Natural killer cell (primary cell): ENCODE measurements around the gene LASP1. TPM values are rescaled to one million over a fixed set of nuclear protein-coding genes. Genes with fewer than 3 reads are reported as not detected.

ENCODE experiments used
- ATAC-seq, 3 donors: fragments of 150-1000 bp in 2 of 3; fragments of 200-7000 bp in 1 of 3; cut with Tn5 transposase; 1 replicate in 1 of 3; 2 replicates in 2 of 3; pipeline ENCODE4 v1.10.0; 2021; ENCODE audit warnings: mild to moderate bottlenecking in 2 of 3, moderate library complexity in 2 of 3
- DNase-seq, 2 donors: peaks; one replicate each; pipeline versions ENCODE4 v3.0.0 to v3.0.0-alpha.2; 2013 to 2021; ENCODE audit warnings: mixed read lengths in 1 of 2
- H3K27ac ChIP-seq: one replicate; pipeline ENCODE4 v1.5.1; 2013; ENCODE audit warnings: mild to moderate bottlenecking, low read length
- H3K27me3 ChIP-seq: one replicate; pipeline ENCODE4 v1.6.1; 2013; ENCODE audit warnings: low read length; ENCODE audit not compliant: control insufficient read depth, insufficient read depth
- H3K36me3 ChIP-seq: one replicate; pipeline ENCODE4 v1.6.1; 2013; ENCODE audit warnings: low read length; ENCODE audit not compliant: control insufficient read depth, insufficient read depth
- H3K4me1 ChIP-seq: one replicate; pipeline ENCODE4 v1.6.1; 2013; ENCODE audit warnings: low read length; ENCODE audit not compliant: control insufficient read depth, insufficient read depth
- H3K4me3 ChIP-seq: one replicate; pipeline ENCODE4 v1.5.1; 2013; ENCODE audit warnings: low read length
- H3K9me3 ChIP-seq: one replicate; pipeline ENCODE4 v1.6.1; 2013; ENCODE audit warnings: low read length; ENCODE audit not compliant: control insufficient read depth, insufficient read depth
- H3K27ac Mint-ChIP-seq, 2 donors: one replicate each; pipeline ENCODE4 v1.8.0; 2022; ENCODE audit warnings: mild to moderate bottlenecking in 2 of 2, mixed read lengths in 2 of 2, moderate library complexity in 1 of 2
- H3K27me3 Mint-ChIP-seq, 2 donors: one replicate each; pipeline ENCODE4 v1.8.0; 2022; ENCODE audit warnings: low read depth in 2 of 2, mixed read lengths in 2 of 2
- H3K36me3 Mint-ChIP-seq: one replicate; pipeline ENCODE4 v1.8.0; 2022; ENCODE audit warnings: mixed read lengths
- H3K4me1 Mint-ChIP-seq, 2 donors: one replicate each; pipeline ENCODE4 v1.8.0; 2022; ENCODE audit warnings: mixed read lengths in 2 of 2
- H3K4me3 Mint-ChIP-seq: one replicate; pipeline ENCODE4 v1.8.0; 2022; ENCODE audit warnings: mild to moderate bottlenecking, moderate library complexity, mixed read lengths
- H3K9me3 Mint-ChIP-seq, 2 donors: one replicate each; pipeline ENCODE4 v1.8.0; 2022; ENCODE audit warnings: mixed read lengths in 2 of 2
- WGBS: methylation state at CpG from one replicate; pipeline ENCODE4 v1.1.7; 2013; ENCODE audit warnings: missing lambda C conversion rate; ENCODE audit not compliant: insufficient coverage; 5-methylcytosine and 5-hydroxymethylcytosine counted together
- intact Hi-C: fragments of 100-400 bp; cut with micrococcal nuclease; formaldehyde crosslinking; loops from one replicate; pipeline ENCODE4 v1.14.2; 2022
- total RNA-seq, 4 donors: library from RNA; stranded (reverse); fragments of 120-200 nt in 1 of 4; gene quantifications; one replicate each; pipeline versions ENCODE4 v1.2.3 to v1.2.4, GENCODE V29; 2013 to 2022
- TF ChIP-seq, protein P1 (sequence below): fragments of 200-600 bp; IDR thresholded peaks from one replicate; pipeline ENCODE4 v1.8.0; 2022; ENCODE audit warnings: antibody characterized with exemption

The LASP1 gene
- total RNA-seq, 3 donors from 2014 or later (not counting 1 experiment from before 2014, with no cell fraction given) = 293 to 363 (median 340) TPM

DNA sequence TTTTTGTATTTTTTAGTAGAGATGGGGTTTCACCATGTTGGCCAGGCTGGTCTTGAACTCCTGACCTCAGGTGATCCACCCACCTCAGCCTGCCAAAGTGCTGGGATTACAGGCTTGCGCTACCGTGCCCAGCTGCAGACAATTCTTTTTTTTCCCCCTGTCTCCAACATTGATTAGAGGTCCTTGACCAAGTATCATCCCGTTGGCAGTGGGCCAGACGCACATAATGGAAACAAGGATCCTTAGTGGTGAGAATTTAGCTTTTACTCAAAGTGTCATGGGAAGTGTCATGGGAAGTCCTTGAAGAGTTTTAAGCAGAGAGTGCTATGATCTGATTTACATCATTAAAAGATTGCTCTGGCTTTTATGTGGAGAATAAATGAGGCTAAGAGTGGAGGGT, 99.4 kb downstream of the LASP1 start:
- intact Hi-C loops = no loop called here
- no peak overlapping the region for H3K4me3 Mint-ChIP-seq
- H3K27me3 ChIP-seq = no peaks in the 10 kb centered on the region
- TF ChIP-seq, protein P1, sequence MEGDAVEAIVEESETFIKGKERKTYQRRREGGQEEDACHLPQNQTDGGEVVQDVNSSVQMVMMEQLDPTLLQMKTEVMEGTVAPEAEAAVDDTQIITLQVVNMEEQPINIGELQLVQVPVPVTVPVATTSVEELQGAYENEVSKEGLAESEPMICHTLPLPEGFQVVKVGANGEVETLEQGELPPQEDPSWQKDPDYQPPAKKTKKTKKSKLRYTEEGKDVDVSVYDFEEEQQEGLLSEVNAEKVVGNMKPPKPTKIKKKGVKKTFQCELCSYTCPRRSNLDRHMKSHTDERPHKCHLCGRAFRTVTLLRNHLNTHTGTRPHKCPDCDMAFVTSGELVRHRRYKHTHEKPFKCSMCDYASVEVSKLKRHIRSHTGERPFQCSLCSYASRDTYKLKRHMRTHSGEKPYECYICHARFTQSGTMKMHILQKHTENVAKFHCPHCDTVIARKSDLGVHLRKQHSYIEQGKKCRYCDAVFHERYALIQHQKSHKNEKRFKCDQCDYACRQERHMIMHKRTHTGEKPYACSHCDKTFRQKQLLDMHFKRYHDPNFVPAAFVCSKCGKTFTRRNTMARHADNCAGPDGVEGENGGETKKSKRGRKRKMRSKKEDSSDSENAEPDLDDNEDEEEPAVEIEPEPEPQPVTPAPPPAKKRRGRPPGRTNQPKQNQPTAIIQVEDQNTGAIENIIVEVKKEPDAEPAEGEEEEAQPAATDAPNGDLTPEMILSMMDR = no peak
- H3K4me1 ChIP-seq = peaks cover 12% of the 10 kb centered on the region
- no peak for DNase-seq
- ATAC-seq = no peak
- H3K36me3 Mint-ChIP-seq = no peaks in the 10 kb centered on the region
- H3K4me3 ChIP-seq = no peak overlapping the region
- no peak overlapping the region for H3K27ac ChIP-seq
- H3K27ac Mint-ChIP-seq = no peak overlapping the region
- H3K9me3 Mint-ChIP-seq = no peaks in the 10 kb centered on the region
- H3K9me3 ChIP-seq = no peaks in the 10 kb centered on the region
- no peaks in the 10 kb centered on the region for H3K27me3 Mint-ChIP-seq
- no peaks in the 10 kb centered on the region for H3K36me3 ChIP-seq
- peaks cover 7 to 9% of the 10 kb centered on the region in 2 donors for H3K4me1 Mint-ChIP-seq
- 98% methylated on average over 4 of the region's 4 CpGs for WGBS

DNA sequence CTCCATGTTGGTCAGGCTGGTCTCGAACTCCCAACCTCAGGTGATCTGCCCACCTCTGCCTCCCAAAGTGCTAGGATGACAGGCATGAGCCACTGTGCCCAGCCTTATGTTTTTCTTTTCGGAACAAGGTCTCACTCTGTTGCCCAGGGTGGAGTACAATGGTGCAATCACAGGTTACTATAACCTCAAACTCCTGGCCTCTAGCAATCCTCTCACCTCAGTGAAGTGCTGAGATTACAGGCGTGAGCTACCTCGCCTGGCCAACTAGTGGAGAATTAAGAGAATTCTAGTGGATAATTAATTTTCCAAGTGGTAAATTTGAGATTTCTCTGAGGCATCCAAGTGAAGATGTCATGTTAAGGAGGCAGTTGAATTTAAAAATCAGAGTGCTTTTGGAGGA, 100.3 kb downstream of the LASP1 start:
- H3K9me3 ChIP-seq = no peaks in the 10 kb centered on the region
- no peaks in the 10 kb centered on the region for H3K27me3 Mint-ChIP-seq
- no peak overlapping the region for H3K4me3 ChIP-seq
- ATAC-seq (no peak), DNase-seq (no peak)
- H3K27me3 ChIP-seq = no peaks in the 10 kb centered on the region
- H3K36me3 Mint-ChIP-seq = no peaks in the 10 kb centered on the region
- no peaks in the 10 kb centered on the region for H3K9me3 Mint-ChIP-seq
- WGBS = 85% methylated on average over 4 of the region's 4 CpGs
- H3K4me1 ChIP-seq = peaks cover 12% of the 10 kb centered on the region
- no peaks in the 10 kb centered on the region for H3K36me3 ChIP-seq
- H3K27ac ChIP-seq = no peak overlapping the region
- H3K27ac Mint-ChIP-seq = no peak overlapping the region
- H3K4me3 Mint-ChIP-seq = no peak overlapping the region
- TF ChIP-seq, protein P1 = no peak
- H3K4me1 Mint-ChIP-seq = peaks cover 7 to 9% of the 10 kb centered on the region in 2 donors
- intact Hi-C loops = no loop called here

GRCh38 chr17:38970804-38971203, 100.9 kb downstream of the LASP1 start:
- H3K27me3 ChIP-seq = no peaks in the 10 kb centered on the region
- no peaks in the 10 kb centered on the region for H3K9me3 ChIP-seq
- intact Hi-C loops = no loop called here
- H3K27ac Mint-ChIP-seq = no peak overlapping the region
- H3K4me3 ChIP-seq = no peak overlapping the region
- H3K4me1 ChIP-seq = peaks cover 14% of the 10 kb centered on the region
- no peaks in the 10 kb centered on the region for H3K27me3 Mint-ChIP-seq
- peaks cover 7 to 13% of the 10 kb centered on the region in 2 donors for H3K4me1 Mint-ChIP-seq
- no peak overlapping the region for H3K4me3 Mint-ChIP-seq
- H3K36me3 ChIP-seq = no peaks in the 10 kb centered on the region
- TF ChIP-seq, protein P1 = no peak
- H3K9me3 Mint-ChIP-seq = no peaks in the 10 kb centered on the region
- 93% methylated on average over 5 of the region's 5 CpGs for WGBS
- no peak overlapping the region for H3K27ac ChIP-seq
- no peak for DNase-seq
- no peak for ATAC-seq
- no peaks in the 10 kb centered on the region for H3K36me3 Mint-ChIP-seq

Other genes starting within 250 kb of the LASP1 start
- 1 to 10 TPM in 2 of 3 donors, under 1 TPM in 1; 0.66 to 1.9 (median 1.1) TPM for gene EPOP, start 195.1 kb upstream of the LASP1 start, total RNA-seq
- 100 to 1,000 TPM; 478 to 578 (median 485) TPM for gene MLLT6, start 164.8 kb upstream of the LASP1 start, total RNA-seq
- 10 to 100 TPM; 32.6 to 37.4 (median 33.9) TPM for gene CISD3, start 139.7 kb upstream of the LASP1 start, total RNA-seq
- under 1 TPM in 1 of 3 donors, not detected in 2; 0.12 TPM for gene PCGF2, start 121.7 kb upstream of the LASP1 start, total RNA-seq
- gene PSMB3, start 117.3 kb upstream of the LASP1 start, total RNA-seq = 100 to 1,000 TPM; 102 to 129 (median 118) TPM
- gene PIP4K2B, start 70.5 kb upstream of the LASP1 start, total RNA-seq = 10 to 100 TPM; 26.8 to 36.8 (median 36.3) TPM
- gene CWC25, start 44.7 kb upstream of the LASP1 start, total RNA-seq = 10 to 100 TPM; 63.8 to 79.4 (median 74.4) TPM
- gene RPL23, start 16.3 kb upstream of the LASP1 start, total RNA-seq = 100 to 1,000 TPM; 752 to 934 (median 923) TPM
- not detected for gene FBXO47, start 97.3 kb downstream of the LASP1 start, total RNA-seq